HG03108 (cell line): ENCODE measurements around the gene NUP210.
"Not testable (repeated sequence)": the region's sequence is repeated elsewhere in the genome, so short reads cannot be mapped to it uniquely, and the experiment has no call there.

Experiments
- ATAC-seq: cut with Tn5 transposase; IDR thresholded peaks from one replicate; pipeline ENCODE4 v1.9.1; 2021; ENCODE audit warnings: moderate library complexity; ENCODE audit not compliant: unreplicated experiment

NUP210 gene

DNA sequence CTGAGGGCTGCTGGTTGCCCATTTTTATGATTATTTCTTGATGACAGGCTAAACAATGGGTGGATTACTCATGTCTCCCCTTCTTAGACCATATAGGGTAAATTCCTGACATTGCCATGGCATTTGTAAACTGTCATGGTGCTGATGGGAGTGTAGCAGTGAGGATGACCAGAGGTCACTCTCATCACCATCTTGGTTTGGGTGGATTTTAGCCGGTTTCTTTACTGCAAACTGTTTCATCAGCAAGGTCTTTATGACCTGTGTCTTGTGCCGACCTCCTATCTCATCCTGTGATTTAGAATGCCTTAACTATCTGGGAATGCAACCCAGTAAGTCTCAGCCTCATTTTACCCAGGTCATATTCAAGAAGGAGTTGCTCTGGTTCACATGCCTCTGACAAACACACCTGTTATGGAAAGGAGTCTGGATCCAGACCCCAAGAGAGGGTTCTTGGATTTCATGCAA lies 10.3 kb upstream of the NUP210 start:
- not testable (repeated sequence) for ATAC-seq

- ATAC-seq, result no peak
Measured at GRCh38 chr3:13429631-13430291, 9.6 kb upstream of the NUP210 start.

GRCh38 chr3:13428678-13429077 lies 8.6 kb upstream of the NUP210 start:
- not testable (repeated sequence) for ATAC-seq

GRCh38 chr3:13427662-13428603 lies 7.8 kb upstream of the NUP210 start:
- no peak for ATAC-seq

GRCh38 chr3:13426591-13426990 lies 6.5 kb upstream of the NUP210 start:
- no peak for ATAC-seq

DNA sequence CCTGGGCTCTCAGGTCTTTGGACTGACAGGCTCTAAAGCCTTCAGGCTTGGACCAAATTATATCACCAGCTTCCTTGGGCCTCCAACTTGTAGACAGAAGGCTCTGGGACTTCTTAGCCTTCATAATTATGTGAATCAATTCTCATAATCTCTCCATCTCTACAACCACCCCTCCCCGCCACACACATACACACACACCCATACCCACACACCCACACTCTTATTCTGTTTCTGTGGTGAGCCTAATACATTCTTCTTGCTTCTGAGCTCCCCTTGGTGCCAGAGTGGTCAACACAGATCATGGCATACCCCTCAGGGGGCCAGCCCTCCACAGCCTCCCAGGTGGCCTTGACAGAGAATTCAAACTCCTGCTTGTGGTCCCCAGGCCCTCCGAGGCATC lies 5.6 kb upstream of the NUP210 start:
- no peak for ATAC-seq

DNA sequence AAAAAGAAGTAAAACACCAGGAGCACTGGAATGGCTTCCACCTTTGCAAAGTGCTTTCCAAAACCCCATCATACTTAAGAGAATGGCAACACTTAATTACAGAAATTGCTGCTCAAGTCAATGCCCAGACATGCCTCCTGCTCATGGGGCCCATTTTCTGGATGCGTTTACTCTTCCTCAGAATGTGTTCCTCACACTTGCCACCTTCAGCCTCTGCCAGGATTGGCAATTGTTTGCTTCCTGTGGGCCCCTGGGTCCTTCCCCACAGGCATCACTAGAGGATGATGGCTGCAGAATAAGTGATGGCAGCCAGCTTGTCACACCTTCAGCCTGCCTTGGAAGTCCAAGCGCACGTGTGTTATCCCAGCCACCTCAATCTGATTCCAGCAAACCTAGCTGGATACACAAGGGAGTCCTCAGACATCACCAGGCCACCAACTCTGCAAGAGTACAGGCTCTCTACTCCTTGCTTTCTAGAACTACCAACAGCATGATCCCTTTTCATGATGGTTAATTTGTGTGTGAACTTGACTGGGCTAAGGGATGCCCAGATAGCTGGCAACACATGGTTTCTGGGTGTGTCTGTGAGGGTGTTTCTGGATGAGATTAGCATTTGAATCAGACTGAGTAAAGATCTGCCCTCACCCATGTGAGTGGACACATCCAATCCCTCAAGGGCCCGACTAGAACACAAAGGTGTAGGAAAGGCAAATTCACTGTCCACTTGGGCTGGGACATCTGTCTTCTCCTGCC lies 4.9 kb upstream of the NUP210 start:
- ATAC-seq, result no peak

DNA sequence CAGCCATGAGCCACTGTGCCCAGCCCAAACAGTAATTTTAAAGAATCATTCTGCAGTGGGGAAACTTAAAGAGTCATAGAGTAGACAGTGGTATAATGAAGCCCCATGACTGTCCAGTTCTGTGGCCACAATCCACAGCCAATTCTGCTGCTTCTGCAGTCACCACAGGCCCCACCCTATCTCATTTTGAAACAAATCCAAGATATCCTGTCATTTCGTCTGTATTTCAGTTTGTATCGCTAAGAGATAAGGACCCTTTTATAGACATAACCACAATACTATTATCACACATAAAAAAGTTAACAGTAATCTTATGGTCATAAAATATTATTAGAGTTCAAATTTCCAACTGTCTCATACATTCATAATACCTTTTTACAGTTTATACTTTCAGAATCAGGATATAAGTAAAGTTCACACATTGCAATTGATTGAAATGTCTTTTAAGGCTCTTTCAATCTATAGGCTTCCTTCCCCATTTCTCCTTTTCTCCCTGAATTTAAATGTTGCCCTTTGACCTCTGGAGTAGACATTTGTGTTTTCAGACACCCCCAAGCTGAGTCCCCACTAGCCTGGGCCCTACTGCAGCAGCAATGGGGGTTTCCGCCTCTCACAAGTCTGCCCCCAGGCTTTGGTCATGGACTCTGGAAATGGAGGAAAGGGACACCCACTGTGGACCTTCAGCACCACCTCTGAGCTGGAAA lies 4.2 kb upstream of the NUP210 start:
- ATAC-seq, result no peak

DNA sequence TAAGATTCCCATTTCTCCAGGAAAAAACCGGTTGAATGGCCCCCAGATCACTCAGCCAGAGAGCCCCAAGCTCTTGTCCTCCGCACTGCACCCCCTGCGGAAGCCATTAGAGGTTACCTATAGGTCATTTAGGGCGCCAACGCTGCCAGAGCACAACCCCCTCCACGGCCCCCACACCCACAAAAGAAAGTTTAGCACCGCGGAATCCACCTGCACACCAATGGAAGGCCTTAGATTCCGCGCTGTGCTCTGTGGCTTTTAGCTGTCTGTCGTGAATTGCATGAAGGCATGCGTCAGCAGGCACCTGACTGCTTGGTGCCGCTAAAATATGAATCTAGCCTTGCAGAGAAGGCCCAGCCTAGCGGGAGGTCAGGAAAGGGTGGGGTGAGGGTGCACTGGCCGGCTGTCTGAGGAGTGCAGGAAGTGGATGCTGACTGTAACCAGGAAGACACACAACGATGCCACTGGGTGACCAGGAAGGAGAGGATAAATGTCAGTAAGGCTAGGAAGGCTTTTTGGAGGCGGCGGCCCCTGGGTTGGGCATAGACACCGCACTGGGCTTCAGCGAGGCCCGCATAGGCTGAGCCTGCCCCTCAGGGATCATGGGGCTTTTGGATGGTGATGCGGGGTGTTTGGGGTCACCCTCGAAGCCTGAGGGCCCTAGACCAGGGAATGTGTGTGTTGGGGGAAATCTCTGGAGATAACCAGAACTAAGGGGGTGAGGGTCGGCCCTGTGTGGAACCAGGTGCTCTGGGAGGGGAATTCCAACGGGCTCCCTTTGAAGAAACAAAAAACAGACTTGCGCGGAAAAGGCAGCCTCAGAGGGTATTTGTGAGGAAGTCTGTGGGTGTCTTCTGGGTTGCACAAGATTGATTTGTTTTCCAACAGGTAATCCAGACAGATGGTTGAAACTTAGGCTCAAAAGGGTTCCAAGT lies 976 bp upstream of the NUP210 start:
- ATAC-seq, result peak; percentile 28

GRCh38 chr3:13419505-13420044 lies 547 bp downstream of the NUP210 start:
- peak; percentile 23 for ATAC-seq

DNA sequence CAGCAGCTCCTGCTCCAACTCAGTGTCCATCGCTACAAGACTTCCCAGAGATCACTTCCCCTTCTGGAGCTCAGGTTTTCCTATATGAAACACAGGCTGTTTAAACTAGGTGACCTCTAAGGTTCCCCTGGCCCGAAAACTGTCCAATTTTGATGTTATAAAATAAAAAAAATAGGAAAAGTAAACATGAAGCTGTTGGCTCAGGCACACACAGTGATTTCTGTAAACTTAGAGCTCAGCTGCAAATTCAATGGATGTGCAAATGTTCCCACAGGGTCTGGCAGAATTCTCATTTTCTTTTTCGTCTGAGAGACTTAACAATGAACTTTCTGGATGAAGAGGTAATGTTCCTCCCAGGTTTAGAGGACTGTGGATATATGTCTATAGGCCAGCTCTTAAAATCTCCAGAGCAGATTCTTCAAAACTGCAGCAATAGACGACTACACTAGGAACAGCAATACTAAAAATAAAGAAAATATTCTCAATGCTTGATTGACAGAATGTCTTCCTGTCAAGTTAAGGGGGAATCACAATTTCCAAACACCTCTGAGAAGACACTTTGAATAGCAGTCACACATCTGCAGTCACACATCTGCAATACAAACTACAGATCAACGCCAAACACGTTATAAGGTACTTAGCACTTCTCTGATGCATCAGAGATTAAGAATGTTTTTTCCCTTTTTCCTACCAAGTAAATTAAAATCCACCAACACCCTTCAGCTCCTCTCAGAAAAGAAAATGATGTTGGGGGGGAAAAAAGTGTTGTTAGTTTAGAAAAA lies 2.8 kb downstream of the NUP210 start:
- no peak for ATAC-seq

GRCh38 chr3:13415997-13416793 lies 3.9 kb downstream of the NUP210 start:
- no peak for ATAC-seq

GRCh38 chr3:13415236-13415986 lies 4.7 kb downstream of the NUP210 start:
- ATAC-seq, result no peak

DNA sequence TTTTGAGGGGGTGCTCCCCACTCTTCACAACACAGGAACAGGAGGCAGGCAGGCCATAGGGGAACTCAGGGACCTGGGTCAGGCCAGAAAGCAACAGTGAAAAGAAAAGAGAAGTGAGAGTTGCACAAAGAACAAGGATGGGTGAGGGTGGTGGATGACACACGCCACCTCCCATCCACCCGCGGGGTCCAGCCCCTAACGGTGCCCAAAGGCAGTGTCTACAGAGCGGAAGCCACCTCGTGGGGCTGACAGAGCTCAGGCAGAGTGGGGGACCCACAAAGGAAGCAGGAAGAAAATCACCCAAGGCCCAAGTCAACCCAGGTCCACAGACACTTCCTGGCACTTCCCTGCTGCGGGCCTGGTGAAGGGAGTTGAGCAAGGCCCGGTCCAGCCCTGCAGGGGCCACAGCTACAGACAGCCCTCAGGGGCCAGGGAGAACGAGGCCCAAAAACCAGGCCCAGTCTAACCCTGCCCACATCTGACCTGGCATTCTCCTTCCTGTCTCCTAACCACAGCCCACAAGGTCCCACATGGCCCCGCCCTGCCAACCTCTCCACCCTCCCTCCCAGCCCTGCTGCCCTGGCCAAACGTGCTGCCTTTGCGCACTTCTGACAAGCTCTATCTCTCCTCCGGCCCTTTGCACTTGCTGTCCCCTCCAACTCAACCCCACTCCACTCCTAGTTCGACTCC lies 5.9 kb downstream of the NUP210 start:
- peak; percentile 86 for ATAC-seq

GRCh38 chr3:13411186-13411860 lies 8.8 kb downstream of the NUP210 start:
- ATAC-seq, result no peak

GRCh38 chr3:13408890-13409289 lies 11.2 kb downstream of the NUP210 start:
- ATAC-seq, result no peak
